Measurements from ENCODE around the gene ARMH3. TPM values are rescaled to one million over a fixed set of nuclear protein-coding genes. Genes with fewer than 3 reads are reported as not detected.

Gene ARMH3
- 16.0 to 17.9 TPM (median 17.1 TPM) in 3 replicates for total RNA-seq (2021)
- Bru-seq, nascent RNA, result percentile 62 among the genes with signal in this experiment
- long read RNA-seq, experiment 1, full-length matches to known transcripts, result 57 of 87 reads
- long read RNA-seq, experiment 1, partial matches to known transcripts, result 6 of 87 reads
- long read RNA-seq, experiment 1, other reads (novel, unspliced or antisense), result 24 of 87 reads
- long read RNA-seq, experiment 2, full-length matches to known transcripts, result 2 of 20 reads
- long read RNA-seq, experiment 2, partial matches to known transcripts, result 16 of 20 reads
- long read RNA-seq, experiment 2, other reads (novel, unspliced or antisense), result 2 of 20 reads
- long read RNA-seq, experiment 3, transcript ARMH3-201 (5 exons, 724 nt), result major isoform, 6 of 8 reads
- long read RNA-seq, experiment 3, partial matches to known transcripts, result 0 of 8 reads
- long read RNA-seq, experiment 3, other reads (novel, unspliced or antisense), result 2 of 8 reads

- Mint-ChIP-seq H3K4me3 (peak within 1 kb of the TSS; percentile 95), H3K36me3 (no peaks in the 10 kb centered on the region), H3K4me1 (peaks cover 19% of the 10 kb centered on the region), H3K27ac (peak within 1 kb of the TSS; percentile 95), H3K27me3 (ENCODE audit: low read depth) (no peaks in the 10 kb centered on the region; the same call in none of the 2 replicates), H3K9me3 (no peaks in the 10 kb centered on the region)
- ATAC-seq (peak; percentile 94), DNase-seq (ENCODE audit: low spot score) (peak; percentile 93)
- CTCF ChIA-PET, result interaction anchor here (1.1 to 6.8 kb wide), 7 partner anchors 10 to 281 kb away, joined by 3 to 39 read pairs (median 6); partner anchors contain the start of gene HPS6
- POLR2A ChIA-PET, result interaction anchor here (0.5 to 1.6 kb wide), 4 partner anchors 10 to 237 kb away, joined by 3 to 6 read pairs (median 4); partner anchors contain the start of genes HPS6 and NOLC1
- TF ChIP-seq E2F1 (CRISPR knock-in tag; IDR thresholded peaks at IDR 0.05), result peak; percentile 89; the same call in 1 of the 2 replicates
- TF ChIP-seq ZNF121 (CRISPR knock-in tag; IDR thresholded peaks at IDR 0.05), result no peak
- no peak for TF ChIP-seq RELA (CRISPR knock-in tag; IDR thresholded peaks at IDR 0.05; ENCODE audit: borderline replicate concordance)
- no peak for TF ChIP-seq CTCF (IDR thresholded peaks at IDR 0.05)
- no peak for TF ChIP-seq SMAD4 (CRISPR knock-in tag; IDR thresholded peaks at IDR 0.05)
- 0 out of 2 replicates have a peak, but pooled peaks have one; percentile 36 for TF ChIP-seq KAT7 (CRISPR knock-in tag; IDR thresholded peaks at IDR 0.05; ENCODE audit: borderline replicate concordance)
- peak; percentile 57 for TF ChIP-seq USF2 (CRISPR knock-in tag; IDR thresholded peaks at IDR 0.05)
- no peak for TF ChIP-seq TCF7 (CRISPR knock-in tag; IDR thresholded peaks at IDR 0.05; ENCODE audit: low read depth)
- TF ChIP-seq ZNF423 (CRISPR knock-in tag; IDR thresholded peaks at IDR 0.05), result no peak
- peak; percentile 72; the same call in 1 of the 2 replicates for TF ChIP-seq CREM (CRISPR knock-in tag; IDR thresholded peaks at IDR 0.05)
- TF ChIP-seq TEAD1 (CRISPR knock-in tag; IDR thresholded peaks at IDR 0.05), result no peak; the same call in 1 of the 2 replicates
- no peak for TF ChIP-seq ATF6 (CRISPR knock-in tag; IDR thresholded peaks at IDR 0.05)
- TF ChIP-seq AFF4 (CRISPR knock-in tag; IDR thresholded peaks at IDR 0.05; ENCODE audit: borderline replicate concordance), result no peak
- peak; percentile 73 for TF ChIP-seq FOXK1 (CRISPR knock-in tag; IDR thresholded peaks at IDR 0.05)
- TF ChIP-seq JUN (CRISPR knock-in tag; IDR thresholded peaks at IDR 0.05), result peak; percentile 68; the same call in 1 of the 2 replicates
- peak; percentile 87 for TF ChIP-seq FOXP4 (CRISPR knock-in tag; IDR thresholded peaks at IDR 0.05)
- TF ChIP-seq NR1H2 (CRISPR knock-in tag; IDR thresholded peaks at IDR 0.05), result no peak
- no peak for TF ChIP-seq ATF3 (CRISPR knock-in tag; conservative IDR thresholded peaks at IDR 0.05)
- no peak; the same call in 1 of the 2 replicates for TF ChIP-seq TP53 (CRISPR knock-in tag; IDR thresholded peaks at IDR 0.05)
- TF ChIP-seq OVOL2 (CRISPR knock-in tag; IDR thresholded peaks at IDR 0.05; ENCODE audit: borderline replicate concordance), result no peak
Measured at GRCh38 chr10:102055647-102056419, at the start of gene ARMH3. Gene ARMH3 (minus strand): TSS chr10:102056173. CDS start chr10:102040114, 16,059 bp downstream.
